AG09309 (cell line): Measurements from ENCODE around the gene DPP6.
A peak's percentile ranks its signal among the peaks of the same experiment; 100 is the strongest.

Experiments used
- DNase-seq: peaks from one replicate; pipeline ENCODE4 v3.0.0-alpha.2; 2010; ENCODE audit warnings: low read depth
- H3K4me3 ChIP-seq: 2 replicates; pipeline ENCODE4 v1.5.1; 2011; ENCODE audit warnings: mild to moderate bottlenecking, low read depth, low read length, moderate library complexity; ENCODE audit not compliant: control insufficient read depth
- TF ChIP-seq, protein P1 (sequence below): IDR thresholded peaks from 2 replicates; pipeline ENCODE4 v1.5.1; 2011; ENCODE audit warnings: mild to moderate bottlenecking, low read depth, low read length, inconsistent platforms; ENCODE audit not compliant: insufficient read depth, control insufficient read depth; ENCODE audit errors: missing control alignments

The DPP6 gene

DNA sequence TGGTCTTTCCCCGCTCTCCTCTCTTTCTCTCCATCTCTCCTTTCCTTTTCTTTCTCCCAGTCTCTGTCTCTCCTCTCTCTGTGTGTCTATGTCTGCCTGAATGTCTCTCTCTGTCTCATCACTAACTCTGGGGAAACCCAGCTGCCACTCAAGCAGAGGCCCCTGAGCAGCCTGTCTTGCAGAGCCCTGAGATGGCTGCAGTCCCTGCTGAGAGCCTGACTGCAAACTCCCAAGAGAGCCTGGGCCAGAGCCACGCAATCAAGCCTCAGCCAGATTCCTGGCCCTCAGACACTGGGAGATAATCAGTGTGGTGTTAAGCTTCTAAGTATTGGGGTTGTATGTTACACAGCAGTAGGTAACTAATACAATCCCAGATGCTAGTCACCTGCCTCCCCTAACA lies 859.2 kb downstream of the DPP6 start:
- TF ChIP-seq, protein P1, sequence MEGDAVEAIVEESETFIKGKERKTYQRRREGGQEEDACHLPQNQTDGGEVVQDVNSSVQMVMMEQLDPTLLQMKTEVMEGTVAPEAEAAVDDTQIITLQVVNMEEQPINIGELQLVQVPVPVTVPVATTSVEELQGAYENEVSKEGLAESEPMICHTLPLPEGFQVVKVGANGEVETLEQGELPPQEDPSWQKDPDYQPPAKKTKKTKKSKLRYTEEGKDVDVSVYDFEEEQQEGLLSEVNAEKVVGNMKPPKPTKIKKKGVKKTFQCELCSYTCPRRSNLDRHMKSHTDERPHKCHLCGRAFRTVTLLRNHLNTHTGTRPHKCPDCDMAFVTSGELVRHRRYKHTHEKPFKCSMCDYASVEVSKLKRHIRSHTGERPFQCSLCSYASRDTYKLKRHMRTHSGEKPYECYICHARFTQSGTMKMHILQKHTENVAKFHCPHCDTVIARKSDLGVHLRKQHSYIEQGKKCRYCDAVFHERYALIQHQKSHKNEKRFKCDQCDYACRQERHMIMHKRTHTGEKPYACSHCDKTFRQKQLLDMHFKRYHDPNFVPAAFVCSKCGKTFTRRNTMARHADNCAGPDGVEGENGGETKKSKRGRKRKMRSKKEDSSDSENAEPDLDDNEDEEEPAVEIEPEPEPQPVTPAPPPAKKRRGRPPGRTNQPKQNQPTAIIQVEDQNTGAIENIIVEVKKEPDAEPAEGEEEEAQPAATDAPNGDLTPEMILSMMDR, result no peak
- no peak for DNase-seq
- no peak overlapping the region for H3K4me3 ChIP-seq

GRCh38 chr7:154911862-154912455 lies 859.8 kb downstream of the DPP6 start:
- TF ChIP-seq, protein P1, result no peak
- H3K4me3 ChIP-seq, result no peak overlapping the region
- DNase-seq, result no peak

- no peak overlapping the region for H3K4me3 ChIP-seq
- TF ChIP-seq, protein P1, result no peak
- DNase-seq, result no peak
Observed at GRCh38 chr7:154912871-154913637, 860.9 kb downstream of the DPP6 start.

GRCh38 chr7:154913638-154914307 lies 861.6 kb downstream of the DPP6 start:
- H3K4me3 ChIP-seq, result no peak overlapping the region
- TF ChIP-seq, protein P1, result peak; percentile 95
- DNase-seq, result no peak

DNA sequence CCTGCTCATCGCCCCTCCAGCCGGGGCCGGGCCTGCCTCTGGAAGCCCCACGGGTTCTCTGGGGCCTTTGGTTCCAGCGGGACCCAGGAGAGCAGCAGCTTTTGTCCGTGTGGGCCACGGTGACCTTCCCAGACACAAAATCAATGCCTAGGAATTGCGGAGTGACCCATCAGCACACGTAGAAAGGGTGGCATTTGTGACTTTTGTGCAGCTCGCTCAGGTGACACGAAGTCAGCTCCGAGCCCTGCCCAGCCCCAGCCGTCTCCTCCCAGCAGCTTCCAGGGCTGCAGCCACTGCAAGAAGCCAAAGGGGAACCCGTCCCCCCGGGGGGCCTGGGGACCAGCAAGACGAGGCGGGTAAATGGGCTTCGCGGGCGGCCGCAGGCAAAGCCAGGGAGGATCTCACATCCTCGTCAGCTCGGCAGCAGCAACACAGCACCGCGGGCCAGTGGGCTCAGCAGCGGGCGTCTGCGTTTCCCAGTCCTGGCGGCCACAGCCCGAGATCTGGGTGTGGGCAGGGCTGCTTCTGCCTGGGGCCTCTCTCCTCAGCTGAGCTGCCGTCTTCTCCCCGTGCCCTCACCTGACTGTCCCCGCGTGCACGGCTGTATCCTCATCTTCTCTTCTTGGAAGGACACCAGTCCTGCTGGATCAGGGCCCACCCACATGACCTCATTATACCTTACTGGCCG lies 862.3 kb downstream of the DPP6 start:
- TF ChIP-seq, protein P1, result no peak
- no peak for DNase-seq
- H3K4me3 ChIP-seq, result no peak overlapping the region

GRCh38 chr7:154914996-154915380 lies 862.8 kb downstream of the DPP6 start:
- TF ChIP-seq, protein P1, result no peak
- no peak for DNase-seq
- no peak overlapping the region for H3K4me3 ChIP-seq
